GM10266 (cell line): ENCODE measurements around the gene NPY4R.
"Not testable (repeated sequence)": the region's sequence is repeated elsewhere in the genome, so short reads cannot be mapped to it uniquely, and the experiment has no call there.

Experiments
- DNase-seq: peaks from one replicate; pipeline ENCODE4 v3.0.0; 2012; ENCODE audit errors: extremely low spot score

NPY4R gene

GRCh38 chr10:46470134-46470533 lies 4.4 kb upstream of the NPY4R start:
- DNase-seq = not testable (repeated sequence)

- not testable (repeated sequence) for DNase-seq
Observed at GRCh38 chr10:46468119-46468809, 2.5 kb upstream of the NPY4R start.

- not testable (repeated sequence) for DNase-seq
Observed at GRCh38 chr10:46463608-46464007, 2.1 kb downstream of the NPY4R start.

DNA sequence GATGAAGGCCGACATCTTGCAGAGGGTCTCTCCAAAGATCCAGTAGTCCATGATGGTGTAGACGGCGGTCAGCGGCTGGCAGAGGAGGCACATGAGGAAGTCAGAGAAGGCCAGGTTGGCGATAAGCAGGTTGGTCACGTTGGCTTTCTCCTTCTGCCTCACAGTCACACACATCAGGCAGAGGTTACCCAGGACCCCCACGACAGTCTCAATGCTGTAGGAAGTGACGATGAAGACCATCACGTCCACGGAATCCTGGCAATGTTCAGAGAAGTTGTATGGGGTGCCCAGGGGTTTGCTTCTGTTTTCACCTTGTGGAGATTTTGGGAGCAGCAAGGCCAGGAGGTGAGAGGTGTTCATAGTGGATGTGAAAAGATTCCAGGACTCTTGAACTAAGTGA lies 3.5 kb downstream of the NPY4R start:
- DNase-seq = not testable (repeated sequence)

- DNase-seq = not testable (repeated sequence)
Observed at GRCh38 chr10:46459579-46459978, 6.2 kb downstream of the NPY4R start.

DNA sequence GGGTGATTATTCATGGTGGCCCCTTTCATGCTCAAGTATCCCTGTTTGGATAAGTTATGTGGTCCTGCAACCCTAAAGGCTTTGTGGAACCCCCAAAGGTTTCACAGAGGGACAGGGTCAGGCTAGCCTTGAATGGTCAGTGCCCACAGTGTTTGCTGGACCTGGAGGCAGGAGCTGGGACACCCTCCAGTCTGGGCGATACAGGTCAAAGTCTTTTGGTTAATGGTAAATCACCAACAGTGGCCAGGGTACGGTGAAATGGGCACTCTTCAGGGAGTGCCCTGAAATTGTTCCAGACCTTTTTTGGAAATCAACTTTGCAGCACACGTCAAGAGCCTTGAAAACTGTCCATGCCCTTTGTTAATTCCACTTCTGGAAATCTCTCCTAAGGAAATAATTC lies 8.7 kb downstream of the NPY4R start:
- DNase-seq = not testable (repeated sequence)

- DNase-seq = not testable (repeated sequence)
Observed at GRCh38 chr10:46455992-46456391, 9.8 kb downstream of the NPY4R start.

DNA sequence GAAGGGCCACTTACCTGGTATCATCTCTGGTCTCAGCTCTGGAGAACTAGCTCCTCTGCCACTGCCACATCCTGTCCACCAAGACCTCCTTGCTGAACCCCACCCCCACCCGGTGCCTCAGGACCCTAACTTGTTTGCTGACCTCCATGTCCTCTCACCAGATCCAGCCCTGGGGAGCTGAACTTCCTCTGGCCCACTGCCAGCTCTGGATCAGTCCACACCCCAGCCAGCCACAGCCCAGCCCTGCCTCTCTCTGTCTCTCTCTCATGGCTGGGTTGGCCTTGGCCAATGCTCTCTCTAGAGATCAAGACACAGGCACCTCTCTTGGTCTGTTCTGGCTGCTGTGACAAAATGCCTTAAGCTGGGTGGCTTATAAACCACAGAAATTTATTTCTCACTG lies 14.4 kb downstream of the NPY4R start:
- DNase-seq = not testable (repeated sequence)

- DNase-seq = not testable (repeated sequence)
Observed at GRCh38 chr10:46450829-46451228, 14.9 kb downstream of the NPY4R start.

GRCh38 chr10:46447439-46447838 lies 18.3 kb downstream of the NPY4R start:
- DNase-seq = not testable (repeated sequence)

- DNase-seq = not testable (repeated sequence)
Observed at GRCh38 chr10:46445389-46446122, 20.2 kb downstream of the NPY4R start.

- DNase-seq = not testable (repeated sequence)
Observed at GRCh38 chr10:46443422-46443821, 22.3 kb downstream of the NPY4R start.

DNA sequence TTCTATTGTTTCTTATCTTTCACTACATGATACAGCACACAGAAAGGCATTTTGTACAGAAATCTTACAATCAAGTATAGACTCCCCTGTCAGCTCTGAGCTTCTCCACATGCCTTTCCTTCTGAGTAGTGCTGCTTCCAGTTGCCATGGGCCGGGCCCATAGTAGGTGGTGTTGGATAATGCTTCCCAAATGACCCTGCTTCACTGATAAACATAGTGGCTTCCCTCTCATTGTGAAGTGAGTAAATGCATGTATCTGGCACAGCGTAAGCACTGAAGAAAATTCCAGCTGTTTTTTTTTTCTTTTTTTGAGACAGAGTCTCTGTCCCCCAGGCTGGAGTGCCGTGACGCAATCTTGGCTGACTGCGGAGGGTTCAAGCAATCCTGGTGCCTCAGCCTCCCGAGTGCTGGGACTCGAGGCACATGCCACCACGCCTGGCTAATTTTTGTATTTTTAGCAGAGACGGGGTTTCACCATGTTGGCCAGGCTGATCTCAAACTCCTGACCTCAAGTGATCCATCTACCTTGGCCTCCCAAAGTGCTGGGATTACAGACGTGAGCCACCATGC lies 23.0 kb downstream of the NPY4R start:
- DNase-seq = not testable (repeated sequence)

DNA sequence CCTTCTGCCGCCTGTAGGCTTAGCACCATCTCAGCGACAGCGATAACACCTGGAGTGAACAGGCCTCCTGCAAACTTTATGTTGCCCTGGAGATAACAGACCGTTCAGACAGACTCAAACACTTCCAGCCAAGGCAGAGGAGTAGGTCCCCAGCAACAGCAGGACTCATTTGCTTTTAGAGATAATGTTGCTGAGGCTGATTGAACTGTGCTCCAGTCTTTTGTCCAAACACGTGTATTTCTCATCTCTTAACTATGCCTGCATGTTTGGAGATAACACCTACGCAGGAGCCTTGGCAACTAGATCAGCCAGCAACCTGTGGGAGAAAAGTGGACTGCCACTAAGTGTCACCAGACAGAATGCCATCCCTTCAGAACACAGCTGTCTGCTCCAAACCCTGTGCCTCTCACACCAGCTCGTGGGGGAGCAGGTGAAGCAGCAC lies 23.9 kb downstream of the NPY4R start:
- DNase-seq = not testable (repeated sequence)

DNA sequence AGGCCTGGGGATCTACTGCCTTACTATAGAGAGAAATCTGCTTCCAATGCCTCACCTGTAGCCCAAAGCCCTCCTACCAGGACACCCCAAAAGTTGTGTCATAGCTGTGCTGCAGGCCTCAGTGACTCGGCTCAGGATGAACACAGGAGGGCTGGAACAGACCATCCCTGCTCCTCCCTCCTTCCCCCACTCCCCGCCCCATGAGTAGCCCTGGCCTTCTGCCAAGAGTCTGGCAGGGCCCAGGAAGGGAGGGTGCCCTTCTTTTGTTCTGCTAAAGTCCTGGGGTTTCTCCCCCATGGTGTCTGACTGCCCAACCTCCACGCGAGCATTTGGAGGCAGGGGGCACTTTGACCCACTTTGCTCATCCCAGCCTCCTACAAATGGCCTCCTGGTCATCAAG lies 24.8 kb downstream of the NPY4R start:
- not testable (repeated sequence) for DNase-seq

DNA sequence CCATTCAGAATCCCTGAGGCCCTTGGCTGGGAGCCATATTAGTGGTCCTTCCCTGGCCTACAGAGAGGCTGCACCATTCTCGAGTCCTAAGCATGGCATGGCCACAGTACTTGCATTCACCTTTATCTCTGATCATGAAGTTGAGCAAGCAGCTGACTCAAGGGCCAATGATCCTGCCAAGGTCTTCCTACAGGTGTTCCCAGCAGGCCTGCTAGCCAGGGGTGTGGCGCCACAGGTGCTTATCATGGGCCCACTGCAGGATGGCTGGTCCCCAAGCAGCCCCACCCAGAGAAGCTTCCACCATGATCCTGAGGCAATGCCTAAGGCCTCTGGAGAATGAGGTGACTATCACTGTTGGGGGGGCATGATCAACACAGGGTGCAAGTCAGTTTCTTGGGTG lies 42.2 kb downstream of the NPY4R start:
- DNase-seq = not testable (repeated sequence)

- DNase-seq = not testable (repeated sequence)
Observed at GRCh38 chr10:46419570-46420379, 46.0 kb downstream of the NPY4R start.

DNA sequence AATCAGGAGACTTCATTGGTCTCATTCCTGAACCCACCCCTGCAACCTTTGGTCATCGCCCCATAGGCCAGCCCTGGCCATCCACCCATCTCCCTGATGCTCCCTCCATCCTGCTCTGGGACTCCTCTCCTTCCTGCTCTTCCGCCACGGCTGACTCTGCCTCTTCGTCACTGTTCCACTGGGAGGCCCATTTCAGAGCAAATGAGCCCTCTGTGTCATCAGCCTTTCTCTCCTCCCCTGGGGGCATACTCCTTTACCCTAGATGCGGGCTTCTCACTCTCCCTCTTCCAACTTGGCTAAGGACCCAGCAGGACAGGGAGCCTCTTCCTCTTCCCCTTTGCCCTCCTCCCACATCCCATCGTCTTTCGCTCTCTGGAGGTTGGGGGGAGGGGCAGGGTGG lies 47.5 kb downstream of the NPY4R start:
- DNase-seq = peak; percentile 1

- not testable (repeated sequence) for DNase-seq
Observed at GRCh38 chr10:46415291-46415690, 50.5 kb downstream of the NPY4R start.

- DNase-seq = not testable (repeated sequence)
Observed at GRCh38 chr10:46412665-46413064, 53.1 kb downstream of the NPY4R start.

DNA sequence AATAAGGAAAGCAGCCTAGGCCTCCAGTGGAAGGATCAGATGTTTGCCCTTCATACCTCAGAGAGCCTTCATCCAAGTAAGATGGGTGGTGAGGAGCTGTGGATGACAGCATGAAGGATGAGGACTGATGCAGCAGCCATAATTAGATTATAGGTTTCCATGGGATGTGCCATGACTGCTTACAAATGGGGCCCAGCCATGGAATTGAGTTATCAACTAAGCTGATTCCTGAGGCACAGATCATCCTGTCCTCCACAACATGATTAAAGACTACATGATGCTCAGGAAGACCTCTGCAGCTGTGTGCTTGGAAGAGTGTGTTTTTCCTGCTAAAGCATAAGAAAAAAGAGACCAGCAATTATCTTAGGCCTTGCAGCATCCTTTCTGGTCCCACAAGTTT lies 54.6 kb downstream of the NPY4R start:
- not testable (repeated sequence) for DNase-seq
